ENCODE results near the gene GAREM2.
A peak's percentile ranks its signal among the peaks of the same experiment; 100 is the strongest.

GAREM2 gene

DNA sequence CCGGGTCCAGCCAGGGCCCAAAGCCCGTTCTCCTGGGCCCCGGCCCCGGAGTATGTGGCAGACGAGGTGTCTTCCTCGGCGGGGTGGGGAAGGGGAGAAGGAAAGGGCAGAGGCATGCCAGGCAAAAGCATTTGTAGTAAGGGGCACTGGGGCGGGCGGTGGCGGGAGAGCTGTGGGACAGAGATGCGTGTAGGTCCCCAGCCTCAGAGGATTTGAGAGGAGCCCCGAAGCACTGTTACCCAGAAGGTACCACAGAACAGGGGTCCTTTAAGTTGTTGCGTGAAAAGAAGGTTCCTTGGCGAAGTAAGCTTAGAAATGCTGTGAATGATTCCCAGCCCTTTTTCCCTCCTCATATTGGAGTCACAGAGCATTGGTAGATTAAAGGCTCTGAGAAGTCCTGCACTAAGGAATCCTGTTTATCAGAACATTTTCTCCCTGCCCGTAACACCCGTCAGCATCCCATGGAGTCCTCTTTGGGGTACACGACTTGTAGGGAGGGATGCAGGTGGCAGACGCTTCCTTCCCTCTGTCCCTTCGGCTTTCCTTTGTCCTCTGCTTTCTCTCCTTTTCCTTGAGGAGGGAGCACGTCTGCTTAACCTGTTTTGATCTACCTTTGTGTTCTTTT is 12.5 kb downstream of the GAREM2 start:
- intact Hi-C loops (cut with DNase I), result no loop called here
- no peak for DNase-seq

DNA sequence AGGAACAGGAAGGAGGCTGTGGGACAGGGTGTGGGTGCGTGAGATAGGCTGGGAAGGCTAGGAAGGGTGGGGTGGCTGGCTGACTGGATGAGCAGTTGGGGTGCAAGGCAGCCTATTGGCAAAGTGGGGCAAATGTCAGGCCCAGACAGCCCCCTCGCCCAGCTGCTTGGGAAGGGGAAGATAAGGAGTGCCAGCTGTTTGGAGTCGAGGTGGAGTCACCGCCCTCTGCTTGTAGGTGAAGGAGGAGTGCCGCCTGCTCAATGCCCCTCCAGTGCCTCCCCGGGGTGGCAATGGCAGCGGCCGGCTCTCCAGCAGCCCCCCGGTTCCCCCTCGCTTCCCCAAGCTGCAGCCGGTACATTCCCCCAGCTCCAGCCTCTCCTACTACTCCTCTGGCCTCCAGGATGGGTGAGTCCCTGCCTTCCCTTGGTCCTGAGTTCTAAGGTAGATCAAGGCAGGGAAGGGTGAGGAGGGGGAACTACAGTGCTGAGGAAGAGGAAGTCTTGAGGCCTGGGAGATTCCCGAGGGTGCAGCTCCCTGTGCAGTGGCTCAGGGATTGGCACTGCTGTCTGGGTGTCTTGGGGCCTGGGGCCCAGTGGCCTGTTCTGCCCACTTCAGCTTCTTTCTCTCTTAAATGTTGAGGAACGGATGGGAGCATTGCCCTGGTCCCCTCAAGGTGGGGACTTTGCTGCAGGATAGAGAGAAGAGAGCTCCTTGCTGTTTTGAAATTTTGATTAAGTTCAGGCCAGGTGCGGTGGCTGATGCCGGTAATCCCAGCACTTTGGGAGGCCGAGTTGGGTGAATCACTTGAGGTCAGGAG is 13.3 kb downstream of the GAREM2 start:
- intact Hi-C loops (cut with DNase I), result no loop called here
- no peak for DNase-seq

DNA sequence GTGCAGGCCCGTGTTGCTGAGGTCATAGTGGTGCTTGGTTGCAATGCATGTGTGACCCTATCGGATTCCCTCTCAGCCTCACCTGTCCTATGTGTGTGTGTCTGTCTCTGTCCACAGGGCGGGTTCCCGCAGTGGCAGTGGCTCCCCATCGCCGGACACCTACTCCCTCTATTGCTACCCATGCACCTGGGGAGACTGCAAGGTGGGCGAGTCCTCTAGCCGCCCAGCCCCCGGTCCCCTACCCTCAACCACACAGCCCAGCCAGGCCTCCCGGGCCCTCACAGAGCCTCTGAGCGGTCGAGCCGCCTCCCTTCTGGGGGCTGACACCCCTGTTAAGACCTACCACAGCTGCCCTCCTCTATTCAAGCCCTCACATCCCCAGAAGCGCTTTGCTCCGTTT is 14.2 kb downstream of the GAREM2 start:
- no peak for DNase-seq
- intact Hi-C loops (cut with DNase I), result no loop called here

DNA sequence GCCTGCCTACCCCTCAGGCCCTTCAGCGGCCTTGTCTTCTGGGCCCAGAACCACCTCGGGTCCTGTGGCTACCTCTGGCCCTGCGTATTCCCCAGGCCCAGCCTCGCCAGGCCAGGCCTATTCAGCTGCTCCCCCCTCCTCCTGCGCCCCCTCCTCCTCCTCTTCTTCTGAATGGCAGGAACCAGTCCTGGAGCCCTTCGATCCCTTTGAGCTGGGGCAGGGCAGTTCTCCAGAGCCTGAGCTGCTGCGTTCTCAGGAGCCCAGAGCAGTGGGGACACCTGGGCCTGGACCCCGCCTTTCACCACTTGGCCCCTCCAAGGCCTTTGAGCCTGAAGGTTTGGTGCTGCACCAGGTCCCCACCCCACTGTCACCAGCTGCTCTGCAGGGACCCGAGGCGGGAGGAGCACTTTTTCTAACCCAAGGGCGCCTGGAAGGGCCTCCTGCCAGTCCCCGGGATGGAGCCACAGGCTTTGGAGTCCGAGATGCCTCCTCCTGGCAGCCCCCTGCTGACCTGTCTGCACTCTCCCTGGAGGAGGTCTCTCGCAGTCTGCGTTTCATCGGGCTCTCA is 14.7 kb downstream of the GAREM2 start:
- DNase-seq, result no peak
- intact Hi-C loops (cut with DNase I), result no loop called here

DNA sequence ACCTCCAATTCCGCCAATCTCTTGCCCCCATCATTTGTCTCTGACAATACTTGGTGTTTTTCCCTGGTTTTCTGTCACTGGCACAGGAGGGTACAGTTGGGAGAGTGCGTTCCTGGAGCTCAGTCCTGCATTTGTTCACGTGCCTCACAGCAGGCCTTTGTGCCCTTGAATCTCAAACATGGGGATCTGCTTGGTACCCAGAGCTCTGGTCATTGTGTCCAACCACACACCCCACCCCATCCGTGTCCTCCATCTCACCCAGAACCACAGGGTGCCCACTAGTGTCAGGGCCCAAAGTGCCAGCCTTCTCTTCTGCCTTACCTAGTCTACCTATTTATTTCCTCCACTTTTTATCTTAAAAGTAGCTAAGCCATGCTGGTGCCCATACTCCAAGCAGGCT is 16.2 kb downstream of the GAREM2 start:
- intact Hi-C loops (cut with DNase I), result no loop called here
- DNase-seq, result no peak

DNA sequence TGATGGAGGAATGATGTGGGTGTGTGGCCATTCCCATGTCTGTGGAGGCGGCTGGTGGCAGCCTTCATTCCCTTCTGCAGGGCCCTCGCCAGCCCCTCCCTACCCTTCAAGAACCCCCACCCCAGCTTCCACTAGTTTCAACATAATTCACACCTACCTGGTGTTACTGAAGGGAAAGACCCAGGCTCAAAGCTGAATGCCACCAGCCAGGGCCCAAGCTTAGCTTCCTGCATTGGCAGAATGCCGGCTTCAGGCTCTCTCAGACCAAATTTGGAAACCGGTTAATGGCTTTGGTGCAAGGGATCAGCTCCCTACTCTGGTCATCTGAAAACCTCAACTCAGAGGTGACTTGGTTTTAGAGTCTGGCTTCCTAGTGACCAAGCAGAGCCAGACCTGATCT is 16.9 kb downstream of the GAREM2 start:
- no peak for DNase-seq

DNA sequence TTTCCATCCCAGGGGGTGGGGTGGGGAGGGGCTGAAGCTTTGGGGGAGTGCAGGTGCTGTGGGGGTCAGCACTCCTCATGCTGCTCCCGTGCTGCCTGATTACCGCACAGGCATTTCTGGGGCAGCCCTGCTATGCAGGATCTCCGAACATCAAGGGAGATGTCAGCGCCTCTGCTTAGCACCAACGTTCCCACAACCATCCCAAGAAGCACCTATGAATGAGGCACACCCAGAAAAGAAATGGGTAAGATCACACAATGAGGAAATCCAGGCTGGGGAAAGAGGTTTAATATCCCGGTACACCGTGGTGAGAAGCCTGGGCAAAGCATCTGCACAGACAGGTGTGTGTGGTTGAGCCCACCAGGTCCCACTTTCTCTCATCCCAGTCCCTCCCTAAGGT is 17.5 kb downstream of the GAREM2 start:
- intact Hi-C loops (cut with DNase I), result loop anchor here (10.0 kb wide), 1 partner anchor 54 kb away; the partner anchor contains the start of genes HADHA and HADHB
- no peak for DNase-seq

More for the DNA sequence above, 16.9 kb downstream of the GAREM2 start:
- intact Hi-C loops (cut with DNase I), result loop anchor here (10.0 kb wide), 1 partner anchor 55 kb away; the partner anchor contains the start of genes HADHA and HADHB

DNA sequence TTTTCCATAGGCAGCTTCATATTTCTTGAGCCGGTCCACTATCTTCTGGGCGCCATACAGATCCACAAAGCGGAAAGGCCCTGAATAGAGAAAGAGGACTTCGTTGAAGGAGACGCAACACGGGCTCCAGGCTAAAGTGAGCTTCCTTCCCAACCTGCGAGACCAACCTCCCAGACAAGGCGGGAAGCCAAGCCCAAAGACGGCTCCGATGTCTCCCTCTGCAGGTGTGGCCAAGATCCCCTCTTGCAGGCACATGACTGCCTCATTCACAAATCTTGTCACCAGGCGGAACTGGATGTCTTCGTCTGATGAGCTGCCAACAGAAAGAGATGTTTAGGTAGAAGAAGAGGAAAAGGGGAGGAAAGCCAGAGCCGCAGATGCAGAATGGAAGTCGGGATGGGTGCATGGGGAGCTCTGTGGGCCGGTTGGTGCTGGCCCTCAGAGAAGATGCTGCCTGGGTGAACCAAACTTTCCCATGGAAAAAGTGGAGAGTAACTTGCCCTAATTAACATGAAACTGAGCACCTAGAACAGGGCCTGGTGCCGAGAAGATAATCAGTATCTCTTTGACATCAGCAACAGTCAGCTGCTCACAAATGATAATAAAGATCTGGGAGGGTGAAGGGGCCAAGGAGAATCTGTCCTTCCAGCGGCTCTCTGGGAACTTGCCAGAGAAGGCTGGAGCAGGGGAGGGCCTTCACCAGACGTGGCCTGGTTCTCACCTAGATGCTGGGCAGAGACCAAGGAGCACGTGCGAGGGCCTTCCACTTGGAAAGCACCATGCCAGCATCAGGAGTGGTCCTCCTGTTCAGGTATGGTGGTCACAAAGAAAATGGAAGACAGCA is 18.6 kb downstream of the GAREM2 start:
- DNase-seq, result no peak
- intact Hi-C loops (cut with DNase I), result loop anchor here (10.0 kb wide), 1 partner anchor 53 kb away; the partner anchor contains the start of genes HADHA and HADHB

DNA sequence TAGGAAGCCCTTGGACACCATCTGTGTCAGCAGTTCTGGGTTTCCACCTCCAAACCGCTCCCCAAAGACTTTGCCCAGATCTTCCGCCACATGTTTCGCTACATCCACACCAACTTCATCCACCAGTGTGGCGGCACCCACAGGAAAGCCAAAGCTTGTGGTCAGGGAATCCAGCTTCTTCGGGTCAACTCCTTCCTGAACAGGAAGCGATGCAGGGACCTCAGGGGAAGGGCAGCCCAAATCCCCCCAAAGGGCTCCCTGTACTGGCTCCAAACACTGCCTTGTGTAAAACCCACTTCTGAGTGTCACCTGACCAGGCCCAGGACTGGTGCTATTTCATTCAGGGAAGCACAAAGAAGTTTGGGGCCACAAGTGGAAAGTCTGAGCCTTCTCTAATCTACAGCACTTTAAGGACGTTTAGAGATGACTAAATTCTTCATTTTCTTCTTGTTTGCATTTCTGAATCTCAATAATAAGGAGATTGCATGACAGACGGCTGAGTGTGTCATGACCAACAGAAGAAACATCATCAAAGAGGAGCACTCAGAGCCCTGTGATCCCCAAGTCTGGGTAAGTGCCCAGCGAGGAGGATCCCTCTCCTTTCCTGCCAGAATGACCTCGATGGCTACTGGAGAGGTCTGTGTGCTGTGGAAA is 20.8 kb downstream of the GAREM2 start:
- DNase-seq, result peak in 1 of 10 donors; percentile 46
- intact Hi-C loops (cut with DNase I), result loop anchor here (10.0 kb wide), 1 partner anchor 51 kb away; the partner anchor contains the start of genes HADHA and HADHB

DNA sequence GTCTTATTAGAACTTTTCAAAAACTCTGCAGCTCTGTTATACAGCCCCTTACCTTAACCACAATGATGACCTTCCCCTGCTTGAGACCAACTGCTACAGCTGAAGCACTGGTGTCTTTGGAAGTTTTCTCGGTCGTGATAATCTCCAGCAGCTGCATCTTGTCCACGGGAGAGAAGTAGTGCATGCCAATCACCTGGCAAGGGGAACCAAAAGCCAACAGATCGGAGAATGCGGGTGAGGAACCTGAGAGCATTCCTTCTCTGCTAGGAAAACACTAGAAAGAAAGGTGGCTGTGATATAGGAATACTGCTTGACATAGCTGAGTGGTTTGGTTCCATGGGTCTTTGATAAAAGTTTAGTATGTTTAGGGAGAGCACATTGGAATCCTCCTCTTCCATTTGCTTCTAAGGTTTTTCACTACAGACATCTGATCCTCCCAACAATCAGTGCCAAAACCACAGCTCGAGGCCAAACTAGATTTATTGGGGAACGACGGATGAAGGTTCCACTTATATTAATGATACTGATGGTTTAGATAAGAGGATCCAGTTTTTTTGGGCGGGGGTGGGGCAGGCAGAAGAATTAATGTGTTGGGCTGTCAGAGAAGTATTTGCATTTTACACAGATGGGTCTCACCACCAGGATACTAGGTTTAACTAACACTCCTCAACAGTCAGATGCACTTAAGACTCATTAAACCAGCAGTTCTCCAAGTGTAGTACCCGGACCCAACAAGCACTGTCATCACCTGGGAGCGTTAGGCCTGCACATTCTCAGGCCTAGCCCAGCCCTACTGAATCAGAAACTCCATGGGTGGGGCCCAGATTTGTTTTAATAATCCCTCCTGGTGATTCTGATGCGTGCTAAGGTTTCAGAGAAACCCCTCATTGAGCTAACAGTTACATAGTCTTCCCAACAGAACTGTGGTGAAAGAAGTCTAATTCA is 22.4 kb downstream of the GAREM2 start:
- DNase-seq, result no peak
- intact Hi-C loops (cut with DNase I), result loop anchor here (10.0 kb wide), 1 partner anchor 49 kb away; the partner anchor contains the start of genes HADHA and HADHB

DNA sequence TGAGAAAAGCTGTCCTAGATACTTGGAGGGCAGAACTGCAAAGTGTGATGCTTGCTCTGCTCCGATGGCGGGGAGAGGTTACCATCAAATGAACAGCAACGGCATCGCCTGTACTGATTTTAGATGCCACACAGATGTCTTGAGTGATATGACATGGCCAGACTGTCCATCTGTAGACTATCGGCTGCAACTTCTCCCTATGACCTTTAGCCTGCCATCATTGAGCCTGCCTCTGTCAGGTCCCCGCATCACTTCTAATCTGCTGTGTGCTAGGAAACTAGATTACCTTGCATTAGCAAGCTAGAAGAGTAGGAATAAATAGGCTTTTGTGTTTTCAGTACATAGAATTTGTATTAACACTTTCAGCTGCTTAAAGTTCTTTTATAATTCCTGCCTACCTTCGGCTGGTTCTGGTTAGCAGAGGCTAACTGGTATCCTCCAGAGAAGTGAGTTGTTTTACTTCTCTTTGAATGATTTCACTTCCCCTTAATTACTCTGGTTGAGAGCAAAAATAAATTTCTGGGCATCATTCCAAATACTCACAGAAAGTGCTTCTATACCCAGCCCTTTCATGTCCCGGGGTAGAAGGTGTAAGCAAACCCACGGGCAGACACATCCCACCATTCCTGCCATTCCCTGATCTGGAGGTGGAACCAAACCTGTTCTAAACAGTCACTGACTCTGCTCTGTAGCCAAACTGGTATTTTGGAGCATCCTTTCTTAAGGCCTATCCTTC is 24.0 kb downstream of the GAREM2 start:
- intact Hi-C loops (cut with DNase I), result loop anchor here (10.0 kb wide), 1 partner anchor 48 kb away; the partner anchor contains the start of genes HADHA and HADHB
- DNase-seq, result no peak

DNA sequence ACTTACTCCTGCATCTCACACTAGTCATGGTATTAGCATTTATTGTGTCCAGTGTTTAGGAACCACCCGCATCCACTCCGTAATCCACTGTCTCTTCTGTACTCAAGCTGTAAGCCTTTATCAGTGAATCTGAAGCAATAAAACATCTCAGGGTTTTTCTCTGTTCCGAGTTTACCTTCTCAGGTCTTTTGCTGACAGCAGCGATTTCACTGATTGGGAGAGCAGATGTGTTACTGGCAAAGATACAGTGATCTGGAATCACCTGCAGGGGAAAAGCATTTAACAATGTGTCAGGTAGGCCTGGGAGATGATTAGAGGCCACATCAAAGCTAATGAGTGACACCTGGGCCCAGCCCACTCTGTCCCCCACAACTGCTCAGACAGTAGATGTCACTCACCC is 24.6 kb downstream of the GAREM2 start:
- intact Hi-C loops (cut with DNase I), result loop anchor here (10.0 kb wide), 1 partner anchor 47 kb away; the partner anchor contains the start of genes HADHA and HADHB
- DNase-seq, result no peak

DNA sequence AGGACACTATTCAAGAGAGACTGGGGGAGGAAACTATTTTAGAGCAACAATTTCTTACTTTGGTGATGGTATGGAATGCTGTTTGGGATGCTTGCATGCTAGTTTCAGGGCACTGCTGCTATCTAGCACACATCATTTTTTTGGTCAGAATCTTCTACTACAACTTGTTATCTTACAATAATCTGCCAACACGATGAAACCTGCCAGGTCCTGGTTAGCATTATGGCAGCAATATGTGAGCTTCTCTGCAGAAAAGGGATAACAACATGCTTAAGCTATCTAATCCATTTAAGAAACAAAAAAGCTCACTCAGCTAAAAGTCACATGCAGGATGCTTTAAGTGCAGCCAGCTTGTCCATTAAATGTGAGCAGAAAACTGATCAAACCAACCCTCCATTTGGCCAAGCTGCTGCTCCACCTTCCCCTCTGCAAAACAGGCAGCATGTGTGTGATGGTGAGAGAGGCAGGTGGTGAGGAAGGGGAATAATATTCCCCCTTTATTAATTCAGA is 30.1 kb downstream of the GAREM2 start:
- no peak for DNase-seq
- intact Hi-C loops (cut with DNase I), result no loop called here

DNA sequence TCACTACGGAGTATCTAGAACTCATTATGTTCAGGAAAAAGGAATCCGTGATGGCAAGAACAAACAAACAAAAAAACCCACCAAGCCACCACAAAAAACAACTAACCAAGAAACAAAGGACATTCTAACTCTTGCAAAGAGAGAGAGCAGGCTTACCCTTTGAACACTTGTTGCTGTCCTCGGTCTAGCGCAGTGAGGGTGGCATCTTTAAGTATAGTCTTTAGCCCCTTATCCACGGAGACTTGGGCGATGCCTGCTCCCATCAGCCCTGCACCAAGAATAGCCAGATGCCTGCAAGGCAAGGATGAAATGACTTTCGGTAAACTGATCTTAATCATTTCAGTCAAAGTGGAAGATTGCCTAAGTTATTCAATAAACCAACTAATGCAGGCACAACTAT is 31.0 kb downstream of the GAREM2 start:
- no peak for DNase-seq
- intact Hi-C loops (cut with DNase I), result no loop called here

DNA sequence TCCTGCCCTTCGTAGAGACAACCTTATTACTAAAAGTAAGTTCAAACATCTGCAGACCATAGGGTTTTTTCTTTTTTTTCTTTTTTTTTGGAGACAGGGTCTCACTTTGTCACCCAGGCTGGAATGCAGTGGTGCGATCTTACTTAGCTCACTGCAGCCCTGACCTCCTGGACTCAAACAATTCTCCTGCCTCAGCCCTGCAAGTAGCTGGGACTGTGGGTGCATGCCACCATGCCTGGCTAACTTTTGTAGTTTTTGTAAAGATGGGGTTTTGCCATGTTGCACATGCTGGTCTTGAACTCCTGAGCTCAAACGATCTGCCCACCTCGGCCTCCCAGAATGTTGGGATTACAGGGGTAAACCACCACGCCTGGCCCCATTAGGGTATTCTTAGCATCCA is 39.1 kb downstream of the GAREM2 start:
- intact Hi-C loops (cut with DNase I), result no loop called here
- DNase-seq, result no peak

DNA sequence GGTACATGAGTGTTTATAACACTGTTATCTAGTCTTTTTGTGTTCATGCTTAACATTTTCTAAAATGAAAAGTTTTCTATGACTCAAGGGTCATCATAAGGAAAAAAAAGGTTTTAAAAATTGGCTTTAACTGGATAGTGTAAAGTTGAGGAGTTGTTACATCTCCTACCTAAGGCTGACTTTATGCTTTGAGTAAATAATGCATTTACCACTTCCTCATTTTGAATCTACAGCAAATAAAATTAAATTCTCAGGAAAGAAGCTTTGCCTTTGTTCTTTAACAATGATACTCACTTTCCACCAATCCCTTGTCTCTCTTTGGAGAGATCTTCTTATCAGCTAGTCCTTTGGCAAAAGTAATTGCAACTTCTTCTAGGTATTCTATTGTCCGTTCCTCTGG is 41.9 kb downstream of the GAREM2 start:
- DNase-seq, result no peak
- intact Hi-C loops (cut with DNase I), result no loop called here

DNA sequence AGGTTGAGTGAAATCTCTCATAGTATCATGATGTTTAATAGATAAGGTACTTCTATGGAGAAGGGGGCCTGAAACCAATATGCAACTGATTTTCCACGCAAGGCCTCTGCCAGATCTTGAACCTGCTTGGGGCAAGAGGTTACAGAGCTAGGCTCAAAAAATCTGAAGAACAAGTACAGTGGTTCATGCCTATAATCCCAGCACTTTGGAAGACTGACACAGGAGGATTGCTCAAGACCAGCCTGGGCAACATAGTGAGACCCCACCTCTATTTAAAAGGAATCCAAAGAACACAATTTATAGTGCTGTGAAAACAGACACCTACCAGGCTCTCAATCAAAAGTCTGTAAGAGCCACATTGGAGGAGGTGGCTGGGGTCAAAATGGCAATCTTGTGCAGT is 42.9 kb downstream of the GAREM2 start:
- no peak for DNase-seq
- intact Hi-C loops (cut with DNase I), result no loop called here

DNA sequence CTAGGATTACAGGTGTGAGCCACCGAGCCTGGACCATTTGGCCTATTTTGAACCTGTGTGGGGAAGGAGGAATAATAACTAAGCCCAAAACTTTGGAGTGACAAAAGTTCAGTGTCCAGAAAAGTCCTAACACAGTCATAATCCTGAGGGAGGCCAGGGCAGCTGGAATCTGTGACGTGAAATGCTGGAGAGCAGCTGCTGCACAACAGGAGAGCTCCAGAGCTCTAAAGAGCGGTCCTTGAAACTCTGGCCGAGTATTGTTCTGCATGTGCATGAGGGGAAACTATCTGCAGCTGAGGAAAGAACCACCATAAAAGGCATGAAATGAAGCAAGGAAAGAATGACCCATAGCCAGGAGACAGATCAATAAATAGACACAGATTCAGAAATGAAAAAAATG is 43.7 kb downstream of the GAREM2 start:
- DNase-seq, result no peak
- intact Hi-C loops (cut with DNase I), result no loop called here
